Loucy (cell line): ENCODE data around the gene HMGXB3.

Experiments used
- H2AFZ ChIP-seq: fragments of 200-600 bp; sonication (generic); 2 replicates; pipeline ENCODE4 v1.6.0; 2016; ENCODE audit warnings: antibody characterized with exemption, mild to moderate bottlenecking, low read length, moderate library complexity
- H3F3A ChIP-seq: fragments of 200-600 bp; 2 replicates; pipeline ENCODE4 v1.6.0; 2016; ENCODE audit warnings: antibody characterized with exemption, low read depth, mild to moderate bottlenecking
- H3K27me3 ChIP-seq: fragments of 200-600 bp; sonication (generic); 2 replicates; pipeline ENCODE4 v1.6.1; 2014; ENCODE audit warnings: low read length, mild to moderate bottlenecking; ENCODE audit not compliant: insufficient read depth, poor library complexity, severe bottlenecking
- H3K36me3 ChIP-seq: fragments of 200-600 bp; sonication (generic); 2 replicates; pipeline ENCODE4 v1.6.1; 2016; ENCODE audit warnings: low read length; ENCODE audit not compliant: insufficient read depth
- H3K4me1 ChIP-seq: fragments of 200-600 bp; sonication (generic); 2 replicates; pipeline ENCODE4 v1.5.1; 2014; ENCODE audit warnings: low read length, mild to moderate bottlenecking; ENCODE audit not compliant: insufficient read depth, poor library complexity, severe bottlenecking
- H3K4me2 ChIP-seq: fragments of 200-600 bp; sonication (generic); 2 replicates; pipeline ENCODE4 v1.6.0; 2014; ENCODE audit warnings: antibody characterized with exemption, low read length, low read depth, mild to moderate bottlenecking; ENCODE audit not compliant: poor library complexity, severe bottlenecking
- H3K4me3 ChIP-seq: fragments of 200-600 bp; sonication (generic); 2 replicates; pipeline ENCODE4 v1.5.1; 2014; ENCODE audit warnings: low read length, mild to moderate bottlenecking, mixed read lengths; ENCODE audit not compliant: poor library complexity, severe bottlenecking
- H3K79me2 ChIP-seq: fragments of 200-600 bp; sonication (generic); 2 replicates; pipeline ENCODE4 v1.6.1; 2014; ENCODE audit warnings: low read length; ENCODE audit not compliant: insufficient read depth
- H3K9ac ChIP-seq: fragments of 200-600 bp; sonication (generic); 2 replicates; pipeline ENCODE4 v1.6.0; 2014; ENCODE audit warnings: mild to moderate bottlenecking, low read depth, low read length, moderate library complexity; ENCODE audit not compliant: poor library complexity, severe bottlenecking
- H3K9me2 ChIP-seq: fragments of 200-600 bp; sonication (generic); replicated peaks from 2 replicates; pipeline ENCODE4 v1.6.1; 2016; ENCODE audit warnings: low read depth, low read length, mixed read lengths
- H3K9me3 ChIP-seq: fragments of 200-600 bp; sonication (generic); 2 replicates; pipeline ENCODE4 v1.6.1; 2014; ENCODE audit warnings: mild to moderate bottlenecking, antibody characterized with exemption, low read length, low read depth; ENCODE audit not compliant: insufficient read depth
- H4K20me1 ChIP-seq: fragments of 200-600 bp; sonication (generic); 2 replicates; pipeline ENCODE4 v1.6.0; 2014; ENCODE audit warnings: antibody characterized with exemption, low read length, mild to moderate bottlenecking; ENCODE audit not compliant: insufficient read depth, poor library complexity, severe bottlenecking
- EZH2phosphoT487 ChIP-seq: fragments of 200-600 bp; IDR thresholded peaks from 2 replicates; pipeline ENCODE4 v1.6.1; 2018; ENCODE audit warnings: antibody characterized with exemption, mild to moderate bottlenecking, moderate library complexity, borderline replicate concordance
- TF ChIP-seq, protein P1 (sequence below): fragments of 200-600 bp; sonication (generic); conservative IDR thresholded peaks from 2 replicates; pipeline ENCODE4 v1.5.1; 2014; ENCODE audit warnings: mild to moderate bottlenecking, antibody characterized with exemption, low read length

Gene HMGXB3, protein sequence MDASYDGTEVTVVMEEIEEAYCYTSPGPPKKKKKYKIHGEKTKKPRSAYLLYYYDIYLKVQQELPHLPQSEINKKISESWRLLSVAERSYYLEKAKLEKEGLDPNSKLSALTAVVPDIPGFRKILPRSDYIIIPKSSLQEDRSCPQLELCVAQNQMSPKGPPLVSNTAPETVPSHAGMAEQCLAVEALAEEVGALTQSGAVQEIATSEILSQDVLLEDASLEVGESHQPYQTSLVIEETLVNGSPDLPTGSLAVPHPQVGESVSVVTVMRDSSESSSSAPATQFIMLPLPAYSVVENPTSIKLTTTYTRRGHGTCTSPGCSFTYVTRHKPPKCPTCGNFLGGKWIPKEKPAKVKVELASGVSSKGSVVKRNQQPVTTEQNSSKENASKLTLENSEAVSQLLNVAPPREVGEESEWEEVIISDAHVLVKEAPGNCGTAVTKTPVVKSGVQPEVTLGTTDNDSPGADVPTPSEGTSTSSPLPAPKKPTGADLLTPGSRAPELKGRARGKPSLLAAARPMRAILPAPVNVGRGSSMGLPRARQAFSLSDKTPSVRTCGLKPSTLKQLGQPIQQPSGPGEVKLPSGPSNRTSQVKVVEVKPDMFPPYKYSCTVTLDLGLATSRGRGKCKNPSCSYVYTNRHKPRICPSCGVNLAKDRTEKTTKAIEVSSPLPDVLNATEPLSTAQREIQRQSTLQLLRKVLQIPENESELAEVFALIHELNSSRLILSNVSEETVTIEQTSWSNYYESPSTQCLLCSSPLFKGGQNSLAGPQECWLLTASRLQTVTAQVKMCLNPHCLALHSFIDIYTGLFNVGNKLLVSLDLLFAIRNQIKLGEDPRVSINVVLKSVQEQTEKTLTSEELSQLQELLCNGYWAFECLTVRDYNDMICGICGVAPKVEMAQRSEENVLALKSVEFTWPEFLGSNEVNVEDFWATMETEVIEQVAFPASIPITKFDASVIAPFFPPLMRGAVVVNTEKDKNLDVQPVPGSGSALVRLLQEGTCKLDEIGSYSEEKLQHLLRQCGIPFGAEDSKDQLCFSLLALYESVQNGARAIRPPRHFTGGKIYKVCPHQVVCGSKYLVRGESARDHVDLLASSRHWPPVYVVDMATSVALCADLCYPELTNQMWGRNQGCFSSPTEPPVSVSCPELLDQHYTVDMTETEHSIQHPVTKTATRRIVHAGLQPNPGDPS (N-terminal part only)

DNA sequence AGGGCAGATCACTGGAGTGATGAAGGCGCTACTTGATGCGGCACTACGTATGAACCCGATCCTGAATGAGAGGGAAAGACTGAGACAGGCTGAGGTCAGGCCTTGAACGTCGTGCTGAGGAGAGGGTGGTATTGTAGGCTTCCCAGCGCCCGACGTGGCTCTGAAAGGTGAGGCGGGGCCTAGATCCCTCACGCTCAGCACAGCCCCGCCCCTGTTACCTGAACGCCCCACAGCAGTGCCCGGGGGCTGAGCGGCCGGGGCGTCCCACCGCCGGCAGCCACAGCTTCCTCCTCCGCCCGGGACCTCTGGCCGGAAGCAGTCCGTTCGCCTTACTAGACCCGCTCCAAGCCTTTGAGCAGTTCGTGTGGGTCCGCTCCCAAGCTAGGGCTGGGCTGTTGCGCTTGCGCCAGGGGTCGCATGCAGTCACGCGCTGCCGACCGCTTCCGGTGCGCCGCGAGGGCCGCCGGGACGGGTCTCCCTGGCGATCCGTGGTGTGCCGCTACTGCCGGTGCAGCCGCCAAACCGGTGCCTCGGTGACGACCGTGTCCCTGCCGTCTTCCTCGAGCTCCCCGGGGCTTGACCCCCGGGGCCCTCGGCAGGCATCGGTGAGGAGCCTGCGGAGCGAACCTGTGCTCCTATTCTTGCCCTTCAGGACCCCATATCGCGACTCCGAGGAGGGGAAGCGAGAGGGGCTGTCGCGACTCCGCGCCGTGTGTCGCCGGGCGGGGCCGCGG is at the start of gene HMGXB3, which contains the start of gene TIGD6:
HMGXB3 (plus strand) TSS at position 484 of the 734 bp plus-strand sequence. CDS start 4,114 bp downstream, outside the sequence.
TIGD6 (minus strand) TSS at position 399 of the 734 bp plus-strand sequence. CDS start 4,306 bp downstream, outside the sequence.
- H3K27me3 ChIP-seq = no peaks in the 10 kb centered on the region
- peaks cover 34% of the 10 kb centered on the region for H4K20me1 ChIP-seq
- H3F3A ChIP-seq = no peaks in the 10 kb centered on the region
- no peaks in the 10 kb centered on the region for H3K9me3 ChIP-seq
- peak within 1 kb of the TSS; percentile 86 for H3K4me3 ChIP-seq
- peak within 1 kb of the TSS; percentile 89 for H3K9ac ChIP-seq
- H3K9me2 ChIP-seq = no peaks in the 10 kb centered on the region
- H2AFZ ChIP-seq = peak within 1 kb of the TSS; percentile 83
- H3K4me1 ChIP-seq = peaks cover 33% of the 10 kb centered on the region
- peaks cover 5% of the 10 kb centered on the region; the same call in 1 of the 2 replicates for H3K36me3 ChIP-seq
- peak within 1 kb of the TSS; percentile 95 for H3K4me2 ChIP-seq
- TF ChIP-seq EZH2phosphoT487 = no peak
- TF ChIP-seq, protein P1, sequence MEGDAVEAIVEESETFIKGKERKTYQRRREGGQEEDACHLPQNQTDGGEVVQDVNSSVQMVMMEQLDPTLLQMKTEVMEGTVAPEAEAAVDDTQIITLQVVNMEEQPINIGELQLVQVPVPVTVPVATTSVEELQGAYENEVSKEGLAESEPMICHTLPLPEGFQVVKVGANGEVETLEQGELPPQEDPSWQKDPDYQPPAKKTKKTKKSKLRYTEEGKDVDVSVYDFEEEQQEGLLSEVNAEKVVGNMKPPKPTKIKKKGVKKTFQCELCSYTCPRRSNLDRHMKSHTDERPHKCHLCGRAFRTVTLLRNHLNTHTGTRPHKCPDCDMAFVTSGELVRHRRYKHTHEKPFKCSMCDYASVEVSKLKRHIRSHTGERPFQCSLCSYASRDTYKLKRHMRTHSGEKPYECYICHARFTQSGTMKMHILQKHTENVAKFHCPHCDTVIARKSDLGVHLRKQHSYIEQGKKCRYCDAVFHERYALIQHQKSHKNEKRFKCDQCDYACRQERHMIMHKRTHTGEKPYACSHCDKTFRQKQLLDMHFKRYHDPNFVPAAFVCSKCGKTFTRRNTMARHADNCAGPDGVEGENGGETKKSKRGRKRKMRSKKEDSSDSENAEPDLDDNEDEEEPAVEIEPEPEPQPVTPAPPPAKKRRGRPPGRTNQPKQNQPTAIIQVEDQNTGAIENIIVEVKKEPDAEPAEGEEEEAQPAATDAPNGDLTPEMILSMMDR = no peak
- H3K79me2 ChIP-seq = peaks cover 52% of the 10 kb centered on the region

- no peak for TF ChIP-seq EZH2phosphoT487
- TF ChIP-seq, protein P1 = no peak; the same call in 1 of the 2 replicates
- Histone ChIP-seq H3K9ac (no peak overlapping the region), H3K9me2 (no peaks in the 10 kb centered on the region), H3K4me1 (no peaks in the 10 kb centered on the region), H3K9me3 (no peaks in the 10 kb centered on the region), H3K4me2 (no peak overlapping the region), H3K79me2 (no peaks in the 10 kb centered on the region), H3K36me3 (no peaks in the 10 kb centered on the region), H2AFZ (no peak overlapping the region), H3K27me3 (no peaks in the 10 kb centered on the region), H4K20me1 (no peaks in the 10 kb centered on the region), H3F3A (no peaks in the 10 kb centered on the region), H3K4me3 (no peak overlapping the region)
These were observed 49.3 kb upstream of the HMGXB3 start for GRCh38 chr5:149951138-149951749.
